H9 (cell line): ENCODE results near the gene SGTA. TPM values are rescaled to one million over a fixed set of nuclear protein-coding genes. Genes with fewer than 3 reads are reported as not detected.

Experiments used
- DNase-seq: peaks from one replicate; pipeline ENCODE4 v3.0.0-alpha.2; 2017
- H2AFZ ChIP-seq: one replicate; pipeline ENCODE4 v1.6.1; 2013; ENCODE audit warnings: mild to moderate bottlenecking, low read length, control low read depth, moderate library complexity
- H2AK5ac ChIP-seq: 2 replicates; pipeline ENCODE4 v1.6.1; 2013; ENCODE audit warnings: low read length, control low read depth, mixed read lengths; ENCODE audit not compliant: insufficient read length
- H2BK120ac ChIP-seq: one replicate; pipeline ENCODE4 v1.6.1; 2013; ENCODE audit warnings: low read depth, mild to moderate bottlenecking, low read length, control low read depth, inconsistent platforms; ENCODE audit not compliant: poor library complexity, severe bottlenecking
- H2BK12ac ChIP-seq: 2 replicates; pipeline ENCODE4 v1.6.1; 2013; ENCODE audit warnings: low read length, control low read depth, mixed read lengths, low read depth; ENCODE audit not compliant: insufficient read length
- H2BK15ac ChIP-seq: 2 replicates; pipeline ENCODE4 v1.6.1; 2013; ENCODE audit warnings: low read depth, low read length, control low read depth
- H2BK20ac ChIP-seq: one replicate; pipeline ENCODE4 v1.6.1; 2013; ENCODE audit warnings: low read depth, mild to moderate bottlenecking, low read length, control low read depth, inconsistent platforms; ENCODE audit not compliant: poor library complexity, severe bottlenecking
- H2BK5ac ChIP-seq: 2 replicates; pipeline ENCODE4 v1.6.1; 2013; ENCODE audit warnings: low read length, control low read depth, mixed read lengths; ENCODE audit not compliant: insufficient read length
- H3K14ac ChIP-seq: 2 replicates; pipeline ENCODE4 v1.6.1; 2013; ENCODE audit warnings: low read length, control low read depth; ENCODE audit not compliant: insufficient read depth
- H3K18ac ChIP-seq: 2 replicates; pipeline ENCODE4 v1.6.1; 2013; ENCODE audit warnings: low read depth, mild to moderate bottlenecking, mixed read lengths, low read length, control low read depth; ENCODE audit not compliant: insufficient read length
- H3K23ac ChIP-seq: 2 replicates; pipeline ENCODE4 v1.6.1; 2013; ENCODE audit warnings: low read length, control low read depth, mixed read lengths, low read depth; ENCODE audit not compliant: insufficient read length
- H3K23me2 ChIP-seq: 2 replicates; pipeline ENCODE4 v1.6.1; 2013; ENCODE audit warnings: low read depth, mild to moderate bottlenecking, mixed read lengths, low read length, control low read depth; ENCODE audit not compliant: insufficient read length, poor library complexity, severe bottlenecking
- H3K27ac ChIP-seq: 2 replicates; pipeline ENCODE4 v1.5.1; 2013; ENCODE audit warnings: low read length, control low read depth, mixed read lengths, low read depth; ENCODE audit not compliant: insufficient read length
- H3K27me3 ChIP-seq: 2 replicates; pipeline ENCODE4 v1.6.1; 2013; ENCODE audit warnings: low read length, control low read depth, inconsistent platforms; ENCODE audit not compliant: insufficient read depth
- H3K4ac ChIP-seq: 2 replicates; pipeline ENCODE4 v1.6.1; 2013; ENCODE audit warnings: low read depth, mild to moderate bottlenecking, control low read depth, inconsistent platforms, low read length, moderate library complexity
- H3K4me1 ChIP-seq: 2 replicates; pipeline ENCODE4 v1.6.1; 2013; ENCODE audit warnings: low read length, control low read depth, inconsistent platforms; ENCODE audit not compliant: insufficient read depth
- H3K4me2 ChIP-seq: 2 replicates; pipeline ENCODE4 v1.6.1; 2013; ENCODE audit warnings: low read length, control low read depth, mixed read lengths; ENCODE audit not compliant: insufficient read length, insufficient read depth
- H3K56ac ChIP-seq: 2 replicates; pipeline ENCODE4 v1.6.1; 2013; ENCODE audit warnings: low read depth, mild to moderate bottlenecking, mixed read lengths, low read length, control low read depth; ENCODE audit not compliant: insufficient read length
- H3K79me1 ChIP-seq: 2 replicates; pipeline ENCODE4 v1.6.1; 2013; ENCODE audit warnings: low read depth, mild to moderate bottlenecking, moderate library complexity, low read length, control low read depth, inconsistent platforms; ENCODE audit not compliant: insufficient read depth, poor library complexity, severe bottlenecking
- H3K79me2 ChIP-seq: 2 replicates; pipeline ENCODE4 v1.6.1; 2013; ENCODE audit warnings: low read length, control low read depth, inconsistent platforms; ENCODE audit not compliant: insufficient read depth
- H3K9ac ChIP-seq: 2 replicates; pipeline ENCODE4 v1.6.1; 2013; ENCODE audit warnings: low read length, control low read depth, mixed read lengths; ENCODE audit not compliant: insufficient read length; ENCODE audit errors: extremely low read depth
- H3K9me3 ChIP-seq: one replicate; pipeline ENCODE4 v1.6.1; 2013; ENCODE audit warnings: low read depth, low read length, inconsistent platforms; ENCODE audit not compliant: control insufficient read depth
- H3T11ph ChIP-seq: one replicate; pipeline ENCODE4 v1.6.1; 2013; ENCODE audit warnings: mild to moderate bottlenecking, low read length, control low read depth, inconsistent platforms
- H4K20me1 ChIP-seq: one replicate; pipeline ENCODE4 v1.6.1; 2013; ENCODE audit not compliant: control insufficient read depth, insufficient read length, insufficient read depth
- H4K5ac ChIP-seq: 2 replicates; pipeline ENCODE4 v1.6.1; 2013; ENCODE audit warnings: low read depth, mild to moderate bottlenecking, mixed read lengths, low read length, control low read depth; ENCODE audit not compliant: insufficient read length
- H4K8ac ChIP-seq: replicated peaks from 2 replicates; pipeline ENCODE4 v1.6.1; 2013; ENCODE audit warnings: low read length, control low read depth, mixed read lengths, low read depth; ENCODE audit not compliant: insufficient read length
- H4K91ac ChIP-seq: 2 replicates; pipeline ENCODE4 v1.6.1; 2013; ENCODE audit warnings: low read depth, mild to moderate bottlenecking, moderate library complexity, mixed read lengths, low read length, control low read depth; ENCODE audit not compliant: insufficient read length
- H3K27ac Mint-ChIP-seq, 3 experiments: 2 replicates in 2 of 3; 3 replicates in 1 of 3; pipeline ENCODE4 v1.8.0; 2020 to 2021; ENCODE audit warnings: mixed read lengths in 3 of 3, mild to moderate bottlenecking in 1 of 3, moderate library complexity in 1 of 3
- H3K27me3 Mint-ChIP-seq: 2 replicates; pipeline ENCODE4 v1.8.0; 2021; ENCODE audit warnings: low read depth, mild to moderate bottlenecking, moderate library complexity, mixed read lengths
- H3K36me3 Mint-ChIP-seq, 3 experiments: 2 replicates in 2 of 3; 3 replicates in 1 of 3; pipeline ENCODE4 v1.8.0; 2020 to 2021; ENCODE audit warnings: low read depth in 3 of 3, mixed read lengths in 3 of 3; ENCODE audit not compliant: insufficient read depth in 1 of 3
- H3K4me1 Mint-ChIP-seq, 2 experiments: 2 replicates each; pipeline ENCODE4 v1.8.0; 2020; ENCODE audit warnings: mixed read lengths in 2 of 2
- H3K4me3 Mint-ChIP-seq, 2 experiments: 2 replicates in 1 of 2; 3 replicates in 1 of 2; pipeline ENCODE4 v1.8.0; 2020 to 2021; ENCODE audit warnings: mild to moderate bottlenecking in 2 of 2, mixed read lengths in 2 of 2, moderate library complexity in 1 of 2
- H3K9me3 Mint-ChIP-seq, 2 experiments: 2 replicates in 1 of 2; 3 replicates in 1 of 2; pipeline ENCODE4 v1.8.0; 2020; ENCODE audit warnings: mild to moderate bottlenecking in 2 of 2, mixed read lengths in 2 of 2, moderate library complexity in 1 of 2
- CTCF ChIP-seq: fragments of 200-600 bp; sonication (generic); conservative IDR thresholded peaks from 3 replicates; pipeline ENCODE4 v1.8.0; 2021; ENCODE audit warnings: antibody characterized with exemption, mild to moderate bottlenecking
- WGBS: extraction: QIAGEN DNeasy Blood & Tissue Kit; methylation state at CpG from one replicate; pipeline ENCODE4 v1.1.7; 2013; ENCODE audit warnings: missing lambda C conversion rate, low lambda C conversion rate, mixed read lengths; ENCODE audit not compliant: insufficient read length; ENCODE audit errors: extremely low coverage; 5-methylcytosine and 5-hydroxymethylcytosine counted together
- total RNA-seq: library from RNA; stranded (reverse); gene quantifications from 2 replicates; pipeline ENCODE4 v1.2.1, GENCODE V29; 2021

The SGTA gene
- total RNA-seq, 1 experiment from 2014 or later: 102 TPM

GRCh38 chr19:2731181-2731995, 51.7 kb downstream of the SGTA start:
- Histone ChIP-seq H2BK120ac (no peak overlapping the region), H2BK12ac (no peak overlapping the region), H2BK15ac (no peak overlapping the region), H3K18ac (no peak overlapping the region), H3K14ac (no peak overlapping the region), H2AK5ac (no peak overlapping the region), H3K27me3 (no peaks in the 10 kb centered on the region), H4K20me1 (peaks cover 3% of the 10 kb centered on the region), H3K9me3 (no peaks in the 10 kb centered on the region), H3K23me2 (no peaks in the 10 kb centered on the region), H3T11ph (no peak overlapping the region), H3K79me1 (no peaks in the 10 kb centered on the region), H4K91ac (no peak overlapping the region), H3K56ac (no peak overlapping the region), H2AFZ (no peak overlapping the region), H3K23ac (no peak overlapping the region), H4K8ac (no peak overlapping the region), H2BK20ac (no peak overlapping the region), H4K5ac (no peak overlapping the region), H3K27ac (no peak overlapping the region), H3K9ac (no peak overlapping the region), H2BK5ac (no peak overlapping the region), H3K4ac (no peak overlapping the region), H3K4me2 (no peak overlapping the region), H3K4me1 (no peaks in the 10 kb centered on the region; the same call in 1 of the 2 replicates), H3K79me2 (no peaks in the 10 kb centered on the region)
- Mint-ChIP-seq H3K4me1 (peaks cover 3 to 11% of the 10 kb centered on the region in 2 experiments), H3K9me3 (no peaks in the 10 kb centered on the region), H3K36me3 (peaks cover 18 to 32% (median 29%) of the 10 kb centered on the region in 3 experiments; a peak in 6 of 7 replicates), H3K27ac (no peak overlapping the region), H3K4me3 (no peak overlapping the region), H3K27me3 (peaks cover 16% of the 10 kb centered on the region)
- no CpG with 5 or more reads among the region's 41 CpGs for WGBS
- DNase-seq: no peak
- TF ChIP-seq CTCF: no peak
